K562 (cell line): ENCODE results near the gene BAG2. TPM values are rescaled to one million over a fixed set of nuclear protein-coding genes. Genes with fewer than 3 reads are reported as not detected.

ENCODE experiments used
- ATAC-seq: fragments of 200-7000 bp; cut with Tn5 transposase; 3 replicates; pipeline ENCODE4 v1.9.1; 2020; ENCODE audit warnings: moderate library complexity
- BruUV-seq: library from RNA; stranded (reverse); fragments of 400-500 nt; replicated peaks from 2 replicates; lab custom pipeline; 2021; lab: Mats Ljungman, UMichigan
- CTCF ChIA-PET: fragments of 300-600 bp; formaldehyde crosslinking; extraction: SDS; loops from one replicate; lab custom pipeline; 2021; ENCODE audit warnings: low intra/inter-chr PET ratio; lab: Yijun Ruan, JAX
- POLR2A ChIA-PET: fragments of 300-600, 350-650 bp; sonication (Branson Sonifier 250); formaldehyde crosslinking; extraction: SDS; loops from one replicate; lab custom pipeline; 2021; ENCODE audit warnings: antibody characterized with exemption, inconsistent platforms; lab: Yijun Ruan, JAX
- DNase-seq, 4 experiments: peaks; one replicate each; pipeline versions ENCODE4 v3.0.0 to v3.0.0-alpha.2; 2011 to 2018; ENCODE audit warnings: low spot score in 3 of 4, mixed read lengths in 3 of 4; ENCODE audit errors: extremely low read depth in 1 of 4
- FAIRE-seq: peaks from 2 replicates; lab custom pipeline; 2011; peaks lifted over from hg19 to GRCh38; lab: Jason Lieb, UNC
- H2AFZ ChIP-seq: 2 replicates; pipeline ENCODE4 v1.6.0; 2011; ENCODE audit warnings: low read depth, low read length, control low read depth, inconsistent platforms
- H3K27ac ChIP-seq: fragments of 200-600 bp; 3 replicates; pipeline ENCODE4 v1.8.0; 2011; ENCODE audit warnings: low read depth, mild to moderate bottlenecking, control low read depth, inconsistent platforms, low read length, moderate library complexity, mixed read lengths; ENCODE audit errors: extremely low read depth
- H3K27me3 ChIP-seq, 2 experiments: fragments of 300-600 bp in 1 of 2; 2 replicates in 1 of 2; 3 replicates in 1 of 2; pipeline versions ENCODE4 v1.6.0 to v1.8.0; 2011; ENCODE audit warnings: inconsistent platforms in 2 of 2, low read length in 2 of 2, mild to moderate bottlenecking in 1 of 2, mixed read lengths in 1 of 2, moderate library complexity in 1 of 2; ENCODE audit not compliant: control insufficient read depth in 2 of 2, insufficient read depth in 2 of 2
- H3K36me3 ChIP-seq: fragments of 300-600 bp; 3 replicates; pipeline ENCODE4 v1.8.0; 2011; ENCODE audit warnings: mild to moderate bottlenecking, low read length, inconsistent platforms; ENCODE audit not compliant: control insufficient read depth, insufficient read depth
- H3K4me1 ChIP-seq, 2 experiments: fragments of 200-600 bp in 1 of 2; replicated peaks in 1 of 2; 2 replicates in 1 of 2; 3 replicates in 1 of 2; pipeline versions ENCODE4 v1.5.1 to v1.8.0; 2011; ENCODE audit warnings: inconsistent platforms in 2 of 2, low read length in 2 of 2, mild to moderate bottlenecking in 1 of 2, mixed read lengths in 1 of 2, moderate library complexity in 1 of 2; ENCODE audit not compliant: control insufficient read depth in 2 of 2, insufficient read depth in 2 of 2
- H3K4me2 ChIP-seq: 2 replicates; pipeline ENCODE4 v1.6.1; 2011; ENCODE audit warnings: low read length, control low read depth, inconsistent platforms, mixed read lengths; ENCODE audit not compliant: insufficient read depth
- H3K4me3 ChIP-seq: fragments of 200-600 bp; sonication (generic), shearing (Covaris generic); 2 replicates; pipeline ENCODE4 v1.5.1; 2016; ENCODE audit warnings: control low read depth, inconsistent platforms
- H3K79me2 ChIP-seq: fragments of 200-600 bp; 3 replicates; pipeline ENCODE4 v1.8.0; 2011; ENCODE audit warnings: low read length, inconsistent platforms; ENCODE audit not compliant: control insufficient read depth, insufficient read depth
- H3K9ac ChIP-seq, 2 experiments: 2 replicates each; pipeline versions ENCODE4 v1.6.0 to v1.6.1; 2011; ENCODE audit warnings: low read depth in 2 of 2, low read length in 2 of 2, control low read depth in 1 of 2, inconsistent platforms in 1 of 2, mild to moderate bottlenecking in 1 of 2, mixed read lengths in 1 of 2; ENCODE audit not compliant: insufficient read depth in 1 of 2
- H3K9me1 ChIP-seq: one replicate; pipeline ENCODE4 v1.6.0; 2011; ENCODE audit warnings: inconsistent platforms, mild to moderate bottlenecking, low read length, moderate library complexity; ENCODE audit not compliant: control insufficient read depth, insufficient read depth
- H3K9me3 ChIP-seq: replicated peaks from 2 replicates; pipeline ENCODE4 v1.5.1; 2011; ENCODE audit warnings: low read depth, low read length, inconsistent platforms; ENCODE audit not compliant: control insufficient read depth, insufficient read depth
- H4K20me1 ChIP-seq: replicated peaks from 2 replicates; pipeline ENCODE4 v1.6.1; 2011; ENCODE audit warnings: low read length, inconsistent platforms, mixed read lengths; ENCODE audit not compliant: control insufficient read depth, insufficient read depth
- CBFB ChIP-seq: sonication (generic); formaldehyde crosslinking; IDR thresholded peaks from 2 replicates; pipeline ENCODE4 v1.4.0; 2020; ENCODE audit warnings: mild to moderate bottlenecking, missing genetic modification reagents
- GTF2A2 ChIP-seq: IDR thresholded peaks from 2 replicates; pipeline ENCODE4 v1.6.1; 2016; ENCODE audit warnings: mild to moderate bottlenecking, missing genetic modification characterization, missing compliant biosample characterization
- KDM2B ChIP-seq: fragments of 250-450 bp; sonication (Bioruptor Pico); IDR thresholded peaks from 2 replicates; pipeline ENCODE4 v1.8.0; 2021; ENCODE audit warnings: mild to moderate bottlenecking, moderate library complexity
- MTA2 ChIP-seq: fragments of 450-650 bp; IDR thresholded peaks from 2 replicates; pipeline ENCODE4 v1.6.1; 2016; ENCODE audit warnings: low read depth
- PTTG1 ChIP-seq: fragments of 450-650 bp; IDR thresholded peaks from 2 replicates; pipeline ENCODE4 v1.6.1; 2016; ENCODE audit warnings: low read depth, mild to moderate bottlenecking, missing genetic modification characterization, missing compliant biosample characterization
- RCOR1 ChIP-seq, 2 experiments: IDR thresholded peaks; 2 replicates each; pipeline ENCODE4 v1.6.1; 2012; ENCODE audit warnings: low read depth in 2 of 2, low read length in 2 of 2, borderline replicate concordance in 1 of 2, improper control_type of control experiment in 1 of 2
- TAF7 ChIP-seq: fragments of 450-650 bp; IDR thresholded peaks from 2 replicates; pipeline ENCODE4 v1.6.1; 2016; ENCODE audit warnings: missing genetic modification characterization, missing compliant biosample characterization
- U2AF2 ChIP-seq: fragments of 200-400 bp; formaldehyde crosslinking; optimal IDR thresholded peaks from 2 replicates; pipeline ENCODE3; 2017; ENCODE audit warnings: low read depth, mild to moderate bottlenecking, low read length
- ZEB2 ChIP-seq: fragments of 450-650 bp; IDR thresholded peaks from 2 replicates; pipeline ENCODE4 v1.6.1; 2016
- ZNF311 ChIP-seq: fragments of 250-450 bp; sonication (Bioruptor Pico); IDR thresholded peaks from 2 replicates; pipeline ENCODE4 v1.4.0; 2020; ENCODE audit warnings: mild to moderate bottlenecking, moderate library complexity
- ZNF384 ChIP-seq: IDR thresholded peaks from 2 replicates; pipeline ENCODE4 v1.6.1; 2012; ENCODE audit warnings: low read depth, low read length, improper control_type of control experiment
- ZNF707 ChIP-seq: fragments of 250-450 bp; sonication (Bioruptor Pico); conservative IDR thresholded peaks from 2 replicates; pipeline ENCODE4 v1.8.0; 2022; ENCODE audit warnings: inconsistent platforms, mild to moderate bottlenecking, moderate library complexity
- ZNF830 ChIP-seq: fragments of 250-450 bp; sonication (Bioruptor Pico); IDR thresholded peaks from 2 replicates; pipeline ENCODE4 v1.5.0; 2021; ENCODE audit warnings: mild to moderate bottlenecking
- WGBS: fragments of 100-300 bp; shearing (Covaris generic); methylation state at CpG from one replicate; pipeline ENCODE4 v1.1.6; 2016; ENCODE audit warnings: low coverage, mixed read lengths; ENCODE audit not compliant: insufficient coverage; ENCODE audit errors: missing lambda C conversion rate; 5-methylcytosine and 5-hydroxymethylcytosine counted together
- in situ Hi-C: fragments of 300-500 bp; cut with MboI; formaldehyde crosslinking; loops from 4 replicates; pipeline ENCODE4 v1.15.0; 2018; ENCODE audit warnings: inconsistent platforms, mixed read lengths
- intact Hi-C: fragments of 100-400 bp; cut with micrococcal nuclease; formaldehyde crosslinking; loops from 2 replicates; pipeline ENCODE4 v1.14.2; 2022
- polyA plus RNA-seq, 8 experiments: library from polyadenylated mRNA; depleted of rRNA in 4 of 8; stranded (reverse) in 5 of 8; unstranded in 3 of 8; fragments of >200 nt; fragmentation: Nextera tagmentation in 2 of 8; fragmentation: Illumina TruSeq in 1 of 8; extraction: Ambion mirVana in 2 of 8; extraction: Trizol in 1 of 8; gene quantifications; 2 replicates each; pipeline versions ENCODE4 v1.2.1 to v1.2.3, GENCODE V29; 2011 to 2014; ENCODE audit warnings: inconsistent platforms in 1 of 8, missing spikeins in 1 of 8
- total RNA-seq, 7 experiments: library from RNA; depleted of rRNA in 6 of 7; stranded (reverse); fragments of >200 nt in 6 of 7; fragmentation: Illumina TruSeq in 2 of 7; extraction: Trizol in 2 of 7; gene quantifications; 2 replicates each; pipeline versions ENCODE4 v1.2.1 to v1.2.3, GENCODE V29; 2011 to 2021; ENCODE audit warnings: low replicate concordance in 1 of 7
- TF ChIP-seq, protein P1 (sequence below), 2 experiments: fragments of 450-650 bp; conservative IDR thresholded peaks; 2 replicates each; pipeline ENCODE4 v1.6.1; 2017; ENCODE audit warnings: mild to moderate bottlenecking in 2 of 2, moderate library complexity in 2 of 2

The BAG2 gene
- total and polyA plus RNA-seq, 9 of the 15 experiments (the other 6 are each of a cell fraction or from before 2014, with no cell fraction given), result 12.8 to 20.7 (median 17.6) TPM

DNA sequence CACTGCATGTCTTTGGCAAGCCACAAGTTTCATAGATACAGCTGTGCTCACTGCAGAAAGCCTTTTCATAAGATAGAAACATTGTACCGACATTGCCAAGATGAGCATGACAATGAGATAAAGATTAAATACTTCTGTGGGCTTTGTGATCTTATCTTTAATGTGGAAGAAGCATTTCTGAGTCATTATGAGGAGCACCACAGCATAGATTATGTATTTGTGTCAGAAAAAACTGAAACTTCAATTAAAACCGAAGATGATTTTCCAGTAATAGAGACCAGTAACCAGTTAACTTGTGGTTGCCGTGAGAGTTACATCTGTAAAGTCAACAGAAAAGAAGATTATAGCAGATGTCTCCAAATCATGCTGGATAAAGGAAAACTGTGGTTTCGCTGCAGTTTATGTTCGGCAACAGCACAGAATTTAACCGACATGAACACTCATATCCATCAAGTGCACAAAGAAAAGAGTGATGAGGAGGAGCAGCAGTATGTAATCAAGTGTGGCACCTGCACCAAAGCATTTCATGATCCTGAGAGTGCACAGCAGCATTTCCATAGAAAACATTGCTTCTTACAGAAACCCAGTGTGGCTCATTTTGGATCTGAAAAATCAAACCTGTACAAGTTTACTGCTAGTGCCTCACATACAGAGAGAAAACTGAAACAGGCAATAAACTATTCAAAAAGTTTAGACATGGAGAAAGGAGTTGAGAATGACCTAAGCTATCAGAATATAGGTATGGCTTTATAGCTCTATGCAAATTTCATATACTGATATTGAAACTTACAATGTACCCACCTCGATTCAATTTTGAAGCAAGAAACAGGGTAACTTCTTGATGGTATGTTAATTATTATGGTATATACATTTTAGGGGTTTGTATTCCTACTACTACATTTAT is 23.9 kb upstream of the BAG2 start:
- ChIA-PET POLR2A (interaction anchor here (0.6 kb wide), 1 partner anchor 15 kb away, joined by 4 read pairs; no protein-coding TSS in a partner anchor), CTCF (no interaction called here)
- 81% methylated on average over 7 of the region's 7 CpGs for WGBS
- Histone ChIP-seq H3K4me1 (no peaks in the 10 kb centered on the region), H3K9me3 (no peaks in the 10 kb centered on the region), H3K9ac (no peak overlapping the region), H3K27me3 (no peaks in the 10 kb centered on the region), H3K27ac (no peak overlapping the region), H3K4me3 (no peak overlapping the region), H4K20me1 (no peaks in the 10 kb centered on the region), H2AFZ (no peak overlapping the region), H3K36me3 (peaks cover 76% of the 10 kb centered on the region), H3K79me2 (peaks cover 9% of the 10 kb centered on the region; the same call in 2 of the 3 replicates), H3K4me2 (no peak overlapping the region), H3K9me1 (no peaks in the 10 kb centered on the region)
- intact Hi-C loops, result no loop called here
- FAIRE-seq, result no peak
- BruUV-seq, result no TSS peak
- no peak for ATAC-seq
- in situ Hi-C loops, result no loop called here
- DNase-seq, result no peak
- TF ChIP-seq ZNF311 (CRISPR knock-in tag) (no peak), ZNF707 (CRISPR knock-in tag) (no peak), PTTG1 (tag) (no peak), CBFB (CRISPR knock-in tag) (no peak), ZEB2 (no peak), TAF7 (tag) (no peak), ZNF384 (no peak), RCOR1 (IDR thresholded peaks at IDR 0.05; ENCODE audit: borderline replicate concordance in 1 of 2, low read depth in 2 of 2, low read length in 2 of 2) (no peak), GTF2A2 (tag) (no peak), KDM2B (CRISPR knock-in tag) (no peak), MTA2 (no peak), U2AF2 (no peak), ZNF830 (CRISPR knock-in tag) (no peak)
- TF ChIP-seq, protein P1, sequence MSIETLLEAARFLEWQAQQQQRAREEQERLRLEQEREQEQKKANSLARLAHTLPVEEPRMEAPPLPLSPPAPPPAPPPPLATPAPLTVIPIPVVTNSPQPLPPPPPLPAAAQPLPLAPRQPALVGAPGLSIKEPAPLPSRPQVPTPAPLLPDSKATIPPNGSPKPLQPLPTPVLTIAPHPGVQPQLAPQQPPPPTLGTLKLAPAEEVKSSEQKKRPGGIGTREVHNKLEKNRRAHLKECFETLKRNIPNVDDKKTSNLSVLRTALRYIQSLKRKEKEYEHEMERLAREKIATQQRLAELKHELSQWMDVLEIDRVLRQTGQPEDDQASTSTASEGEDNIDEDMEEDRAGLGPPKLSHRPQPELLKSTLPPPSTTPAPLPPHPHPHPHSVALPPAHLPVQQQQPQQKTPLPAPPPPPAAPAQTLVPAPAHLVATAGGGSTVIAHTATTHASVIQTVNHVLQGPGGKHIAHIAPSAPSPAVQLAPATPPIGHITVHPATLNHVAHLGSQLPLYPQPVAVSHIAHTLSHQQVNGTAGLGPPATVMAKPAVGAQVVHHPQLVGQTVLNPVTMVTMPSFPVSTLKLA (conservative IDR thresholded peaks at IDR 0.05), result no peak
